Heart right ventricle (tissue), 16 donors: Measurements from ENCODE around the gene SHROOM4. TPM values are rescaled to one million over a fixed set of nuclear protein-coding genes. Genes with fewer than 3 reads are reported as not detected.
A peak's percentile ranks its signal among the peaks of the same experiment; 100 is the strongest.

Source experiments
- ATAC-seq, 8 donors: fragments of 200-7000 bp; cut with Tn5 transposase; one replicate each; pipeline ENCODE4 v1.9.1; 2020; ENCODE audit warnings: mild to moderate bottlenecking in 8 of 8, moderate library complexity in 8 of 8, moderate number of reproducible peaks in 1 of 8
- DNase-seq, 2 donors: peaks; one replicate each; pipeline ENCODE4 v3.0.0-alpha.2; 2020
- H3K27ac ChIP-seq, 10 donors: fragments of 200-600 bp; sonication (generic) in 2 of 10; one replicate each; pipeline versions ENCODE4 v1.5.0 to v1.8.0; 2020 to 2022; ENCODE audit warnings: mild to moderate bottlenecking in 3 of 10
- H3K27me3 ChIP-seq, 7 donors: fragments of 200-600 bp; one replicate each; pipeline ENCODE4 v1.8.0; 2021 to 2022; ENCODE audit warnings: mild to moderate bottlenecking in 2 of 7
- H3K36me3 ChIP-seq, 9 donors: fragments of 200-600 bp; sonication (generic) in 1 of 9; one replicate each; pipeline versions ENCODE4 v1.5.0 to v1.8.0; 2020 to 2022; ENCODE audit warnings: mild to moderate bottlenecking in 2 of 9
- H3K4me1 ChIP-seq, 9 donors: fragments of 200-600 bp; sonication (generic) in 1 of 9; one replicate each; pipeline versions ENCODE4 v1.5.0 to v1.8.0; 2020 to 2022; ENCODE audit warnings: mild to moderate bottlenecking in 4 of 9
- H3K4me3 ChIP-seq, 10 donors: fragments of 200-600 bp; sonication (generic) in 2 of 10; one replicate each; pipeline versions ENCODE4 v1.5.0 to v1.8.0; 2020 to 2022; ENCODE audit warnings: mild to moderate bottlenecking in 7 of 10, moderate library complexity in 2 of 10
- H3K9me3 ChIP-seq, 11 donors: fragments of 200-600 bp in 10 of 11; sonication (generic) in 2 of 11; one replicate each; pipeline versions ENCODE4 v1.5.0 to v1.8.0; 2013 to 2022; ENCODE audit warnings: mild to moderate bottlenecking in 2 of 11, control low read depth in 1 of 11, moderate library complexity in 1 of 11
- WGBS, 2 donors: extraction: QIAGEN DNeasy Blood & Tissue Kit; methylation state at CpG; one replicate each; pipeline ENCODE4 v1.1.7; 2013; ENCODE audit warnings: inconsistent platforms in 1 of 2; 5-methylcytosine and 5-hydroxymethylcytosine counted together
- intact Hi-C, 10 donors: fragments of 100-400 bp; cut with DNase I; formaldehyde crosslinking; loops; one replicate each; pipeline versions ENCODE4 v1.11.1 to v1.14.2; 2022
- polyA plus RNA-seq, 2 donors: library from polyadenylated mRNA; stranded (reverse); fragments of 200-250 nt; gene quantifications; one replicate each; pipeline ENCODE4 v1.2.3, GENCODE V29; 2013
- total RNA-seq, 10 donors: library from RNA; stranded (reverse); fragmentation: NEBNext Ultra II Directional in 3 of 10; extraction: Animal tissue kit (Norgen Biotek cat#: 25700) in 3 of 10; gene quantifications; one replicate each; pipeline versions ENCODE4 v1.2.1 to v1.2.4, GENCODE V29; 2021 to 2023
- TF ChIP-seq, protein P1 (sequence below), 9 donors: fragments of 200-600 bp; sonication (generic) in 2 of 9; IDR thresholded peaks; one replicate each; pipeline versions ENCODE4 v1.5.0 to v1.8.0; 2021 to 2022; ENCODE audit warnings: antibody characterized with exemption in 9 of 9, mild to moderate bottlenecking in 5 of 9, moderate library complexity in 1 of 9
- donor health status: Arrhythmogenic right ventricular cardiomyopathy.
- donor health status: ischemic (EF 13 %, LVEDD 7.1; RV severe dilation, severe dysfunction).
- donor health status: healthy with polysubstance abuse.
- donor health status: DM: no; HTN: yes; CAD: no.
- donor health status: DM: no; HTN: no; CAD: no.
- donor health status: ischemic (EF 25% LVEDD 6.9; RV normal size, moderate dysfunction).
- donor health status: ischemic (EF 25% LVEDD 5.7; RV mildly dilated, moderate dysfunction).
- donor health status: healthy.
- donor health status: DM: yes; HTN: yes; CAD: no.
- donor health status: Ischemic cardiomyopathy.
- donor health status: ischemic (EF 35%, LVEDD 5.7; RV mildly dilated, moderate dysfunction).
- donor health status: nonischemic (EF 11% LVEDD 7.7; RV severe dilation, severe dysfunction).
- donor health status: DM: yes; HTN: yes; CAD: no.
- donor health status: PGD.
- donor health status: ischemic (EF 29% LVEDD 5.4; RV normal size, mild dysfunction).
- donor health status: nonischemic (EF 23%, LVEDD 6.1; RV moderate dilation, normal function).

Gene SHROOM4
- total and polyA plus RNA-seq, 12 donors = 3.6 to 17.9 (median 11.0) TPM

DNA sequence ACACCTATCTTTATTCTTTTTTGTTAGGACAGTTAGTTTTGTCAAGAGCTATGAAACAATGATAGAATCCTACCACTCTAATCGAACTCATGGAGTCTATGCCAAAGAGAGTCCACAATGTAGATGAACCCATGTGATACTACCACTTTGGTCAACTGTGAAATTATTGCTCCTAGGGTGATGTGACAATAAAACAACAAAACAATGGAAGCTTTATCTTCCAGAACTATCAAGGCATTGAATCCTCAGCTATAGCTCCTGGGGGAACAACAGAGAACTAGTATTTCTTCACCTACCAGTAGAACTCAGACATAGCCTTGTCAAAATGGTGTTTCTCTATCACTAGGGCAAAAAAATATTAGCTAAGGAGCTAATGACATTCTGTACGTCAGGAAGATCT, 62.9 kb downstream of the SHROOM4 start:
- Histone ChIP-seq H3K27me3 (peaks cover 0 to 40% (median 0%) of the 10 kb centered on the region in 7 donors), H3K27ac (no peak overlapping the region), H3K4me3 (no peak overlapping the region), H3K36me3 (no peaks in the 10 kb centered on the region), H3K4me1 (no peaks in the 10 kb centered on the region), H3K9me3 (no peaks in the 10 kb centered on the region)
- no peak for ATAC-seq
- WGBS, 2 donors = 76 to 83% methylated on average over 2 of the region's 2 CpGs
- TF ChIP-seq, protein P1, sequence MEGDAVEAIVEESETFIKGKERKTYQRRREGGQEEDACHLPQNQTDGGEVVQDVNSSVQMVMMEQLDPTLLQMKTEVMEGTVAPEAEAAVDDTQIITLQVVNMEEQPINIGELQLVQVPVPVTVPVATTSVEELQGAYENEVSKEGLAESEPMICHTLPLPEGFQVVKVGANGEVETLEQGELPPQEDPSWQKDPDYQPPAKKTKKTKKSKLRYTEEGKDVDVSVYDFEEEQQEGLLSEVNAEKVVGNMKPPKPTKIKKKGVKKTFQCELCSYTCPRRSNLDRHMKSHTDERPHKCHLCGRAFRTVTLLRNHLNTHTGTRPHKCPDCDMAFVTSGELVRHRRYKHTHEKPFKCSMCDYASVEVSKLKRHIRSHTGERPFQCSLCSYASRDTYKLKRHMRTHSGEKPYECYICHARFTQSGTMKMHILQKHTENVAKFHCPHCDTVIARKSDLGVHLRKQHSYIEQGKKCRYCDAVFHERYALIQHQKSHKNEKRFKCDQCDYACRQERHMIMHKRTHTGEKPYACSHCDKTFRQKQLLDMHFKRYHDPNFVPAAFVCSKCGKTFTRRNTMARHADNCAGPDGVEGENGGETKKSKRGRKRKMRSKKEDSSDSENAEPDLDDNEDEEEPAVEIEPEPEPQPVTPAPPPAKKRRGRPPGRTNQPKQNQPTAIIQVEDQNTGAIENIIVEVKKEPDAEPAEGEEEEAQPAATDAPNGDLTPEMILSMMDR (IDR thresholded peaks at IDR 0.05) = no peak
- DNase-seq = no peak
- intact Hi-C loops = loop anchor here in 1 of 10 donors (10.0 kb wide), 1 partner anchor 54 kb away; no protein-coding TSS in a partner anchor

DNA sequence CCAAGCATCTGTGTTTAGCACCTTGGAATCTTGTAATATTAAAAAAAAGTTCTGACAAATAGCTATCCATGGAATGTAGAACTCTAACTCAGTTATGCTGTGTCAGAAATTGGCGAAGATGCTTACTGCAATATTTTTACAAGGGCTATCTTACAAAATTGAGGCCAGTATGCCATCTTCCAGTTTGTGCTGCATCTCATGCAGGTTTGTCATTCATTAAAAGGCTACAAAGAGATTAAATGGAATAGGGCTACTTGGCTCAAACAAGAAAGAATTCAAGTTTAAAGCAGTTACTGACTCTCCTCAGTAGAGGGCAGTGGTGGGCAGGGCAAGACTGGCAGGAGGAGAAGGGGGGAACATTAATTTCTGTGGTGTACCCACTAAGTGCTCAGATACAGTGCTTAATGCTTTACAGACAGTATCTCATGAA, 66.5 kb downstream of the SHROOM4 start:
- DNase-seq (no peak), ATAC-seq (no peak)
- WGBS, 2 donors = 87 to 95% methylated on average over 1 of the region's 1 CpG
- intact Hi-C loops = loop anchor here (1.0 to 10.0 kb wide), 8 partner anchors 53 to 240 kb away; partner anchors contain the start of gene SHROOM4 (in 1 of the 10)
- Histone ChIP-seq H3K4me1 (no peaks in the 10 kb centered on the region), H3K36me3 (no peaks in the 10 kb centered on the region), H3K27ac (no peak overlapping the region), H3K9me3 (no peaks in the 10 kb centered on the region), H3K27me3 (peaks cover 0 to 42% (median 0%) of the 10 kb centered on the region in 7 donors), H3K4me3 (no peak overlapping the region)
- TF ChIP-seq, protein P1 (IDR thresholded peaks at IDR 0.05) = peak; percentile 46 to 74 (median 66)

DNA sequence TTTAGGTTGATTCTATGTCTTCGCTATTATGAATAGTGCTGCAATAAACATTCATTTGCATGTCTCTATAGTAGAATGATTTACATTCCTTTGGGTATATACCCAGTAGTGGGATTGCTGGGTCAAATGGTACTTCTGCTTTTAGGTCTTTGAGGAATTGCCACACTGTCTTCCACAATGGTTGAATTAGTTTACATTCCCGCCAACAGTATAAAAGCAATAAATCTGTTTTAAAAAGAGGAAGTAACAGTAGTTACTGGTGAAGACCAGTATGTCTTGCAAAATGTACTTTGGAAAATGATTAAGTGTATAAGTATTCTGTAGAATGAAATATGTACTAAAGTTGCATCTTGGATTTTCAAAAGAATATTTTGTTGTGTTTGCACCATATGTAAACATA, 77.3 kb downstream of the SHROOM4 start:
- TF ChIP-seq, protein P1 (IDR thresholded peaks at IDR 0.05) = no peak
- Histone ChIP-seq H3K27me3 (peaks cover 0 to 6% (median 0%) of the 10 kb centered on the region in 7 donors), H3K4me1 (no peaks in the 10 kb centered on the region), H3K36me3 (no peaks in the 10 kb centered on the region), H3K4me3 (no peak overlapping the region), H3K27ac (no peak overlapping the region), H3K9me3 (peaks cover 0 to 6% (median 0%) of the 10 kb centered on the region in 11 donors)
- DNase-seq (no peak), ATAC-seq (no peak)
- WGBS, 2 donors = 90 to 92% methylated on average over 2 of the region's 2 CpGs
- intact Hi-C loops = no loop called here

DNA sequence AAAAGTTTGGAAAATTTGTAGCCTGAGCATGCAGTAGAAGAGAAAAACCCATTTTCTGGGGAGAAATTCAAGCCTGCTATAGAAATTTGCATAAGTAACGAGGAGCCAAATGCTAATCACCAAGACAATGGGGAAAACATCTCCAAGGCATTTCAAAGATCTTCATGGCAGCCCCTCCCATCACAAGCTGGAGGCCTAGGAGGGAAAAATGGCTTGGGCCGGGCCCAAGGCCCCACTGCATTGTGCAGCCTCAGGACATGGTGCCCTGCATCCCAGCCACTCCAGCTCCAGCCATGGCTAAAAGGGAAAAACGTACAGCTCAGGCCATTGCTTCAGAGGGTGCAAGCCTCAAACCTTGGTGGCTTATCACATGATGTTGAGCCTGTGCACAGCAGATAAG, 87.7 kb downstream of the SHROOM4 start:
- WGBS, 2 donors = 85 to 93% methylated on average over 3 of the region's 3 CpGs
- Histone ChIP-seq H3K27me3 (peaks cover 0 to 7% (median 0%) of the 10 kb centered on the region in 7 donors), H3K4me3 (no peak overlapping the region), H3K27ac (no peak overlapping the region), H3K9me3 (no peaks in the 10 kb centered on the region), H3K36me3 (no peaks in the 10 kb centered on the region), H3K4me1 (no peaks in the 10 kb centered on the region)
- DNase-seq = no peak
- TF ChIP-seq, protein P1 (IDR thresholded peaks at IDR 0.05) = no peak
- ATAC-seq = no peak
- intact Hi-C loops = no loop called here
